Sigmoid colon (tissue), 7 donors: ENCODE results near the gene FLNC. TPM values are rescaled to one million over a fixed set of nuclear protein-coding genes. Genes with fewer than 3 reads are reported as not detected.

Experiments
- DNase-seq: peaks from one replicate; pipeline ENCODE4 v3.0.0-alpha.2; 2019
- H3K27ac ChIP-seq, 4 donors: fragments of 200-600 bp; sonication (generic); one replicate each; pipeline ENCODE4 v1.5.1; 2016 to 2019; ENCODE audit warnings: mild to moderate bottlenecking in 1 of 4
- H3K27me3 ChIP-seq, 3 donors: fragments of 200-600 bp; sonication (generic); one replicate each; pipeline ENCODE4 v1.5.1; 2019; ENCODE audit warnings: mild to moderate bottlenecking in 1 of 3
- H3K36me3 ChIP-seq, 4 donors: fragments of 200-600 bp; sonication (generic); one replicate each; pipeline ENCODE4 v1.5.1; 2016 to 2019
- H3K4me1 ChIP-seq, 4 donors: fragments of 200-600 bp; sonication (generic); one replicate each; pipeline ENCODE4 v1.5.1; 2017 to 2019
- H3K4me3 ChIP-seq, 4 donors: fragments of 200-600 bp; sonication (generic); one replicate each; pipeline ENCODE4 v1.5.1; 2017 to 2019; ENCODE audit warnings: mild to moderate bottlenecking in 2 of 4, moderate library complexity in 1 of 4
- H3K9me3 ChIP-seq, 4 donors: fragments of 200-600 bp in 3 of 4; sonication (generic) in 3 of 4; one replicate each; pipeline versions ENCODE4 v1.5.1 to v1.6.1; 2013 to 2019
- EP300 ChIP-seq, 4 donors: sonication (generic); formaldehyde crosslinking; IDR thresholded peaks; one replicate each; pipeline ENCODE4 v1.6.1; 2017; ENCODE audit warnings: antibody characterized with exemption in 4 of 4
- POLR2A ChIP-seq, 2 donors: fragments of 450-650 bp; IDR thresholded peaks; one replicate each; pipeline ENCODE4 v1.6.1; 2016; ENCODE audit warnings: antibody characterized with exemption in 2 of 2, mild to moderate bottlenecking in 2 of 2, moderate library complexity in 2 of 2
- POLR2AphosphoS5 ChIP-seq, 4 donors: sonication (generic); formaldehyde crosslinking; IDR thresholded peaks; one replicate each; pipeline ENCODE4 v1.6.1; 2017; ENCODE audit warnings: antibody characterized with exemption in 4 of 4
- WGBS, 2 donors: extraction: QIAGEN DNeasy Blood & Tissue Kit; methylation state at CpG; one replicate each; pipeline ENCODE4 v1.1.7; 2013; 5-methylcytosine and 5-hydroxymethylcytosine counted together
- intact Hi-C: fragments of 100-400 bp; cut with DNase I; formaldehyde crosslinking; loops from one replicate; pipeline ENCODE4 v1.15.1; 2023
- polyA plus RNA-seq, 3 donors: library from polyadenylated mRNA; stranded (reverse); fragments of 200-250 nt; gene quantifications; one replicate each; pipeline ENCODE4 v1.2.3, GENCODE V29; 2013
- total RNA-seq, 4 donors: library from RNA; depleted of rRNA; stranded (reverse); fragments of >200 nt; gene quantifications; one replicate each; pipeline ENCODE4 v1.1.0, GENCODE V29; 2016
- TF ChIP-seq, protein P1 (sequence below), 4 experiments: fragments of 450-650 bp in 3 of 4; fragments of 200-600 bp in 1 of 4; IDR thresholded peaks; one replicate each; pipeline ENCODE4 v1.5.1; 2016 to 2019; ENCODE audit warnings: antibody characterized with exemption in 4 of 4, mild to moderate bottlenecking in 3 of 4, moderate library complexity in 2 of 4
- donor health status: healthy with polysubstance abuse.
- donor health status: Bipolar disorder and iron deficiency.
- donor health status: healthy.

FLNC gene
- total and polyA plus RNA-seq, 7 donors, result 0.69 to 489 (median 95.3) TPM

DNA sequence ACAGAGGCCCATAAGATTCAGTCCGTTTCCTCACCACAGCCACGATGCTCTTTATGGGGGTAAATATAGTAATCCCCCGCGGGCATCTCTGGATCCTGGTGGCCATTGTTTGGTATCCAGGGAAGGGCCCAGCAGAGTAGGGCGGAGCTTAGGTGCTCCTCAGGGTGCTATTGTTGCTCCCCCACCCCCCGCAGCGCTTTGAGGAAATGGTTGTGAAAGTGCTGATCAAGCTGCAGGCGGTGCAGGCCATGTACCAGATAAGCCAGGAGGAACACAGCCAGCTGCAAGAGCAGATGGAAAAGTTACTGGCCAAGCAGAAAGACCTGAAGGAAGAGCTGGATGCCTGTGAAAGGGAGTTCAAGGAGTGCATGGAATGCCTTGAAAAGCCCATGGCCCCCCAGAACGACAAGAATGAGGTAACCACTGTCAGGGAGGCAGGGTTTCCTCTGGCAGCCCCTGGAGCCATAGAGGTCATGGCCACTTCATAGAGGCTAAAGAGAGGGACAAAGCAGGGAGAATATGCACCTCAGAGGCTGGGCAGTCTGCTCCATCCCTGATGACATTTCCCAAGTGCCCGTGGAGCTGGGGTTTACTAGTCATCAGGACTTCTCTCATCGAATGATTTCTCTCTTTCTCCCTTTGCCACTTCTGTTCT, 17.6 kb upstream of the FLNC start:
- no peak overlapping the region for H3K4me3 ChIP-seq
- no peaks in the 10 kb centered on the region for H3K9me3 ChIP-seq
- H3K27me3 ChIP-seq, result no peaks in the 10 kb centered on the region
- no peak for DNase-seq
- TF ChIP-seq POLR2AphosphoS5 (IDR thresholded peaks at IDR 0.05) (no peak), POLR2A (IDR thresholded peaks at IDR 0.05) (no peak), EP300 (IDR thresholded peaks at IDR 0.05) (no peak)
- TF ChIP-seq, protein P1, sequence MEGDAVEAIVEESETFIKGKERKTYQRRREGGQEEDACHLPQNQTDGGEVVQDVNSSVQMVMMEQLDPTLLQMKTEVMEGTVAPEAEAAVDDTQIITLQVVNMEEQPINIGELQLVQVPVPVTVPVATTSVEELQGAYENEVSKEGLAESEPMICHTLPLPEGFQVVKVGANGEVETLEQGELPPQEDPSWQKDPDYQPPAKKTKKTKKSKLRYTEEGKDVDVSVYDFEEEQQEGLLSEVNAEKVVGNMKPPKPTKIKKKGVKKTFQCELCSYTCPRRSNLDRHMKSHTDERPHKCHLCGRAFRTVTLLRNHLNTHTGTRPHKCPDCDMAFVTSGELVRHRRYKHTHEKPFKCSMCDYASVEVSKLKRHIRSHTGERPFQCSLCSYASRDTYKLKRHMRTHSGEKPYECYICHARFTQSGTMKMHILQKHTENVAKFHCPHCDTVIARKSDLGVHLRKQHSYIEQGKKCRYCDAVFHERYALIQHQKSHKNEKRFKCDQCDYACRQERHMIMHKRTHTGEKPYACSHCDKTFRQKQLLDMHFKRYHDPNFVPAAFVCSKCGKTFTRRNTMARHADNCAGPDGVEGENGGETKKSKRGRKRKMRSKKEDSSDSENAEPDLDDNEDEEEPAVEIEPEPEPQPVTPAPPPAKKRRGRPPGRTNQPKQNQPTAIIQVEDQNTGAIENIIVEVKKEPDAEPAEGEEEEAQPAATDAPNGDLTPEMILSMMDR (IDR thresholded peaks at IDR 0.05), result no peak
- H3K4me1 ChIP-seq, result peaks cover 0 to 7% (median 3%) of the 10 kb centered on the region in 4 donors
- intact Hi-C loops, result no loop called here
- 50 to 61% methylated on average over 11 of the region's 11 CpGs for WGBS, 2 donors
- H3K27ac ChIP-seq, result no peak overlapping the region
- H3K36me3 ChIP-seq, result peaks cover 0 to 32% (median 2%) of the 10 kb centered on the region in 4 donors

DNA sequence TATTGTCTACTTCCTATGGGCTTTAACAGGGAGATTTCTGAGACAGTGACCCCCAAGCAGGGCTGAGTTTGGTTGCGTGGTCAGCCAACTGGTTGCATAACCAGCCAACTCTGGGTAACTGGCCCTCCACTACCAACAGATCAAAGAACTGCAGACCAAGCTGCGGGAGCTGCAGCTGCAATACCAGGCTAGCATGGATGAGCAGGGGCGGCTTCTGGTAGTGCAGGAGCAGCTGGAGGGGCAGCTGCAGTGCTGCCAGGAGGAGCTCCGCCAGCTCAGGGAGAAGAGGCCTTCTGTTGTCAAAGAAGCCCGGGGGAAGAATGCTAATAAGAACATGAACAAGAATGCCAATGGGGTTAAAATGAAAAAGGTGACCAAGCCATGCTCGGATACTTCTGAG, 15.7 kb upstream of the FLNC start:
- TF ChIP-seq POLR2A (IDR thresholded peaks at IDR 0.05), result no peak
- no peak overlapping the region for H3K4me3 ChIP-seq
- H3K9me3 ChIP-seq, result no peaks in the 10 kb centered on the region
- peaks cover 0 to 20% (median 16%) of the 10 kb centered on the region in 4 donors for H3K4me1 ChIP-seq
- no peak overlapping the region for H3K27ac ChIP-seq
- intact Hi-C loops, result no loop called here
- no peak for DNase-seq
- WGBS, 2 donors, result 91 to 94% methylated on average over 6 of the region's 6 CpGs
- peaks cover 0 to 14% (median 2%) of the 10 kb centered on the region in 4 donors for H3K36me3 ChIP-seq
- H3K27me3 ChIP-seq, result no peaks in the 10 kb centered on the region

DNA sequence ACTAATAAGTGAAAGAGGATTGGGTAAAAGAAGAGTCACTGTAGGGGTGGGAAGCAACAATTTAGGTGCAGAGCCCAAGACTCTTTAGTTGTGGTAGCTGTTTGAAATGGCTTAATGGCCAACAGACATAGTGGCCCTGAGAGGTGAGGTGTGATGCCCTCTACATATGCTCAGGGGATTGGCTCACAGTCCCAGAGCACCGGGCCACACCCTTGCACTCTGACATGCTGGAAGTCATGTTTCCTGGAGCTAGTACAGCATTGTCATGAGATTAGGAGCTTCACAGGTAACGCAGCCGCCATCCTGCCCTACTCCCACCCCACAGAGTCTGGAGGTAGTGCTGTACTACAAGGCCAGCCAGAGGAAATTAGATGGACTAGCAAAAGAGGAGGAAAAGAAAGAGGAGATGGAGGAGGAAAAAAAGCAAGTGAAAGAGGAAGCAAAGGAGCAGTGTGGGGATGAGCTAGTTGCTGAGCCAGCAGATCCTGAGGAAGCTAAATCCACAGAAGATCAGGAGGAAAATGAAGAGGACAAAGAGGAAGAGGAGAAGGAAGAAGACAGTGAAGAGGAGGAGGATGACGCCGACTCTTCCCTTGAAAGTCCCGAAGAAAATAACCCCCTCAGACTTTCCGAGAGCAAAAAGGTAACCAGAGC, 14.8 kb upstream of the FLNC start:
- Histone ChIP-seq H3K36me3 (peaks cover 0 to 5% (median under 1%) of the 10 kb centered on the region in 4 donors), H3K4me3 (no peak overlapping the region), H3K9me3 (no peaks in the 10 kb centered on the region), H3K27me3 (no peaks in the 10 kb centered on the region), H3K4me1 (peaks cover 0 to 20% (median 16%) of the 10 kb centered on the region in 4 donors), H3K27ac (no peak overlapping the region)
- TF ChIP-seq POLR2A (IDR thresholded peaks at IDR 0.05) (no peak), EP300 (IDR thresholded peaks at IDR 0.05) (no peak), POLR2AphosphoS5 (IDR thresholded peaks at IDR 0.05) (no peak)
- TF ChIP-seq, protein P1 (IDR thresholded peaks at IDR 0.05), result no peak
- DNase-seq, result no peak
- WGBS, 2 donors, result 60 to 86% methylated on average over 7 of the region's 7 CpGs
- intact Hi-C loops, result no loop called here

DNA sequence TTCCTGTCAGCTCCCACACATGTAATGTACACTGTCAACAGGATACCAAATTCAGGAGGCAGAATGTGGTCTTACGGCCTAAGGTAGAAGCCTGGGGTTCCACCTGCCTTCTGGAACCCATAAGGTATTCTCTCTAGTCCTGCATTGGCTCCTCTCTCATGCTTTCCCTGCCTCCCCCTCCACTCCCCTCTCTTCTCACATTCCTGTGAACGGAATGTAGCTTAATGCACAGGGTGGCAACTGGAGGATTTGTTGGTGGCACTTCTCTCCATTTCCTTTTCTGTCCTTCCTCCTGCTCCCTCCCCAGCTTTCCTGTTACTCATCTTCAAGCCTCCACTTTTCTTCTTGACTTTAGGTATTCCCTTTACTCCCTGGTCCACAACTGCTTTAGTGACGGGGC, 11.5 kb upstream of the FLNC start:
- DNase-seq, result no peak
- TF ChIP-seq, protein P1 (IDR thresholded peaks at IDR 0.05), result no peak
- TF ChIP-seq EP300 (IDR thresholded peaks at IDR 0.05) (no peak), POLR2A (IDR thresholded peaks at IDR 0.05) (no peak), POLR2AphosphoS5 (IDR thresholded peaks at IDR 0.05) (no peak)
- Histone ChIP-seq H3K9me3 (no peaks in the 10 kb centered on the region), H3K36me3 (no peaks in the 10 kb centered on the region), H3K4me3 (no peak overlapping the region), H3K27me3 (no peaks in the 10 kb centered on the region), H3K4me1 (peaks cover 0 to 20% (median 16%) of the 10 kb centered on the region in 4 donors), H3K27ac (peak overlapping the region in 2 of 4 donors; percentile 35 to 64)
- intact Hi-C loops, result no loop called here
- WGBS, 2 donors, result 90 to 91% methylated on average over 3 of the region's 3 CpGs

DNA sequence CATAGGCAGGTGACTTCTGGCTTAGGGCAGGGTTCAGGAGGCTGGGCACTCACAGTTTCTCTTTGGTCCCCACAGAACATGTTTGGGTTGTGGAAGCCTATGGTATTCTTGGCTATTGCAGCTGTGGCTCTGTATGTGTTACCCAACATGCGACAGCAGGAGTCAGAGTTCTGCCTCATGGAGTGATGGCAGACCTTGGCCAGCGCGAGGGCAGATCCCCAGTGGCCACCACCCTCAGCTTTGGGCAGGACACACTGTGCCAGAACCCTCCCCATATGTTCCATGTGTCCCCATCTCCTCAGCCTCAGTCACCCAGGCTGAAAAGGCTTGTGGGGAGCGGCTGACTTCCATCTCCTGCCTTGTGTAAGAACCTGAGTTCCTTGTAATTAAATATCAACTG, 8.5 kb upstream of the FLNC start:
- no peaks in the 10 kb centered on the region for H3K9me3 ChIP-seq
- 95 to 96% methylated on average over 4 of the region's 4 CpGs for WGBS, 2 donors
- H3K27ac ChIP-seq, result no peak overlapping the region
- H3K4me1 ChIP-seq, result peaks cover 0 to 20% (median 16%) of the 10 kb centered on the region in 4 donors
- no peaks in the 10 kb centered on the region for H3K27me3 ChIP-seq
- TF ChIP-seq, protein P1 (IDR thresholded peaks at IDR 0.05), result no peak
- no peak for TF ChIP-seq POLR2A (IDR thresholded peaks at IDR 0.05)
- TF ChIP-seq EP300 (IDR thresholded peaks at IDR 0.05), result no peak
- TF ChIP-seq POLR2AphosphoS5 (IDR thresholded peaks at IDR 0.05), result no peak
- no peak for DNase-seq
- no peaks in the 10 kb centered on the region for H3K36me3 ChIP-seq
- intact Hi-C loops, result no loop called here
- no peak overlapping the region for H3K4me3 ChIP-seq
